Spleen (tissue), 11 donors: ENCODE measurements around the gene MINK1. TPM values are rescaled to one million over a fixed set of nuclear protein-coding genes. Genes with fewer than 3 reads are reported as not detected.

Experiments used
- DNase-seq: peaks from one replicate; pipeline ENCODE4 v3.0.0-alpha.2; 2020
- H3K27ac ChIP-seq, 8 donors: fragments of 200-600 bp; sonication (generic) in 7 of 8; 1 replicate in 4 of 8; 2 replicates in 4 of 8; pipeline versions ENCODE4 v1.5.0 to v1.8.0; 2016 to 2021; ENCODE audit warnings: inconsistent platforms in 4 of 8, mild to moderate bottlenecking in 4 of 8, moderate library complexity in 1 of 8
- H3K27me3 ChIP-seq, 7 donors: fragments of 200-600 bp; sonication (generic) in 6 of 7; replicated peaks in 1 of 7; 1 replicate in 4 of 7; 2 replicates in 3 of 7; pipeline versions ENCODE4 v1.5.0 to v1.8.0; 2016 to 2021; ENCODE audit warnings: inconsistent platforms in 3 of 7, mild to moderate bottlenecking in 1 of 7
- H3K36me3 ChIP-seq, 6 donors: fragments of 200-600 bp; sonication (generic) in 5 of 6; 1 replicate in 4 of 6; 2 replicates in 2 of 6; pipeline versions ENCODE4 v1.5.0 to v1.8.0; 2016 to 2021; ENCODE audit warnings: inconsistent platforms in 2 of 6
- H3K4me1 ChIP-seq, 6 donors: fragments of 200-600 bp; sonication (generic) in 5 of 6; 1 replicate in 3 of 6; 2 replicates in 3 of 6; pipeline versions ENCODE4 v1.5.0 to v1.8.0; 2016 to 2021; ENCODE audit warnings: inconsistent platforms in 3 of 6
- H3K4me3 ChIP-seq, 8 donors: fragments of 200-600 bp; sonication (generic) in 7 of 8; 1 replicate in 4 of 8; 2 replicates in 4 of 8; pipeline versions ENCODE4 v1.5.0 to v1.8.0; 2016 to 2021; ENCODE audit warnings: inconsistent platforms in 4 of 8, mild to moderate bottlenecking in 4 of 8, moderate library complexity in 2 of 8
- H3K9me3 ChIP-seq, 8 donors: fragments of 200-600 bp; sonication (generic) in 7 of 8; 1 replicate in 4 of 8; 2 replicates in 4 of 8; pipeline versions ENCODE4 v1.5.0 to v1.8.0; 2016 to 2021; ENCODE audit warnings: inconsistent platforms in 4 of 8
- POLR2A ChIP-seq, 3 donors: fragments of 450-650 bp; IDR thresholded peaks; one replicate each; pipeline ENCODE4 v1.5.1; 2017; ENCODE audit warnings: antibody characterized with exemption in 3 of 3, mild to moderate bottlenecking in 1 of 3
- POLR2AphosphoS5 ChIP-seq, 3 donors: sonication (generic); formaldehyde crosslinking; IDR thresholded peaks; one replicate each; pipeline ENCODE4 v1.5.1; 2017; ENCODE audit warnings: antibody characterized with exemption in 3 of 3
- WGBS, 5 donors: extraction: QIAGEN DNeasy Blood & Tissue Kit in 3 of 5; methylation state at CpG; one replicate each; pipeline versions ENCODE4 v1.1.5 to v1.1.7; 2013 to 2018; 5-methylcytosine and 5-hydroxymethylcytosine counted together
- intact Hi-C: fragments of 100-400 bp; cut with DNase I; formaldehyde crosslinking; loops from one replicate; pipeline ENCODE4 v1.15.0; 2023; ENCODE audit warnings: low total_unique reads
- polyA plus RNA-seq, 3 donors: library from polyadenylated mRNA; stranded (reverse); fragments of 200-250 nt; gene quantifications; one replicate each; pipeline ENCODE4 v1.2.1, GENCODE V29; 2013
- total RNA-seq, 7 donors: library from RNA; depleted of rRNA in 3 of 7; stranded (reverse); fragments of >200 nt in 3 of 7; fragmentation: NEBNext Ultra II Directional in 4 of 7; extraction: Animal tissue kit (Norgen Biotek cat#: 25700) in 4 of 7; gene quantifications; one replicate each; pipeline versions ENCODE4 v1.1.0 to v1.2.1, GENCODE V29; 2016 to 2021
- TF ChIP-seq, protein P1 (sequence below), 11 experiments: fragments of 200-600 bp in 7 of 11; fragments of 450-650 bp in 4 of 11; sonication (generic) in 4 of 11; IDR thresholded peaks in 8 of 11; conservative IDR thresholded peaks in 3 of 11; 1 replicate in 7 of 11; 2 replicates in 4 of 11; pipeline versions ENCODE4 v1.4.0 to v1.8.0; 2016 to 2021; ENCODE audit warnings: antibody characterized with exemption in 11 of 11, inconsistent platforms in 4 of 11, mild to moderate bottlenecking in 1 of 11
- donor health status: healthy with polysubstance abuse.
- donor health status: DM: no; HTN: no; CAD: no; lungs with moderate emphysema.
- donor health status: DM: no; HTN: no; CAD: no.
- donor health status: Bipolar disorder and iron deficiency.
- donor health status: healthy.
- donor health status: DM: no; HTN: no; CAD: no.
- donor health status: DM: yes; HTN: yes; CAD: no.

MINK1 gene
- total and polyA plus RNA-seq, 10 donors = 15.9 to 129 (median 80.6) TPM

DNA sequence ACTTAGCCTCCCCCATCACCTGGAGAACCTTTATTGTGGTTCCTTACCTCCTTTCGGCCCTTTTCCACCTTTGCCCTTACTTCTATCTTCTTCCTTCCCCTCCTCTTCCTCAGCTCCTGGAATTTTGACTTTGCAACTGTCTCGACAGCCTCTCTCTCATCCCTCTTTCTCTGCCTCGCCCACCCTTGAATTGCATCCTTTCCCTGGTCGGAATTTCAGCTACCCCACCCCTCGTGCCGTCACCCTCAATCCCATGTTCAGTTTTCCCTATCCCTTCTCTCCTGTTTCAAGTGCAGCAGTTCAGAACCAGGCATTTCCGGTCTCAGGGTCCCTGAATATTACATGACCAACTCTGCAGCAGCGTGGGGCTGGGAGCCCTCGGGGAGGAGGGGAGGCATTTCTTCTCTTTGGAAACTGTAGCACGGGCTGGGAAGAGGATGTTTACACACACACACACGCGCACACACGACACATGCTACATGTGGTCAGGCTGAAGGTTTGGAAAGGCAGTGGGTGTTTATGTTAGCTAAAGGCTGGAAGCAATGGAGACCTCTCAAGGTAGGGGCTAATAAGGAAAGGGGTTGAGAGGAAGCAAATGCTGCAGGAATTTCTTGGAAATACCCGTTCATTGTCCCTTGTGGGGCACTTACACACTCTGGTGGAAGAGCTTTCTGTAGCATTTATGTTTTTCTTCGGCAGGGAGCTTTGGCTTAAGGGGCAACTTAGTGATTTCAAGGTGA is 971 bp downstream of the MINK1 start:
- TF ChIP-seq, protein P1, sequence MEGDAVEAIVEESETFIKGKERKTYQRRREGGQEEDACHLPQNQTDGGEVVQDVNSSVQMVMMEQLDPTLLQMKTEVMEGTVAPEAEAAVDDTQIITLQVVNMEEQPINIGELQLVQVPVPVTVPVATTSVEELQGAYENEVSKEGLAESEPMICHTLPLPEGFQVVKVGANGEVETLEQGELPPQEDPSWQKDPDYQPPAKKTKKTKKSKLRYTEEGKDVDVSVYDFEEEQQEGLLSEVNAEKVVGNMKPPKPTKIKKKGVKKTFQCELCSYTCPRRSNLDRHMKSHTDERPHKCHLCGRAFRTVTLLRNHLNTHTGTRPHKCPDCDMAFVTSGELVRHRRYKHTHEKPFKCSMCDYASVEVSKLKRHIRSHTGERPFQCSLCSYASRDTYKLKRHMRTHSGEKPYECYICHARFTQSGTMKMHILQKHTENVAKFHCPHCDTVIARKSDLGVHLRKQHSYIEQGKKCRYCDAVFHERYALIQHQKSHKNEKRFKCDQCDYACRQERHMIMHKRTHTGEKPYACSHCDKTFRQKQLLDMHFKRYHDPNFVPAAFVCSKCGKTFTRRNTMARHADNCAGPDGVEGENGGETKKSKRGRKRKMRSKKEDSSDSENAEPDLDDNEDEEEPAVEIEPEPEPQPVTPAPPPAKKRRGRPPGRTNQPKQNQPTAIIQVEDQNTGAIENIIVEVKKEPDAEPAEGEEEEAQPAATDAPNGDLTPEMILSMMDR (IDR thresholded peaks at IDR 0.05 in 8 of 11, conservative IDR thresholded peaks at IDR 0.05 in 3 of 11) = no peak
- TF ChIP-seq POLR2AphosphoS5 (IDR thresholded peaks at IDR 0.05) (no peak), POLR2A (IDR thresholded peaks at IDR 0.05) (no peak)
- intact Hi-C loops = no loop called here
- Histone ChIP-seq H3K4me1 (peaks cover 28 to 58% (median 41%) of the 10 kb centered on the region in 6 donors), H3K9me3 (no peaks in the 10 kb centered on the region), H3K4me3 (peak overlapping the region; percentile 59 to 97 (median 94)), H3K27me3 (no peaks in the 10 kb centered on the region), H3K36me3 (peaks cover 0 to 19% (median 8%) of the 10 kb centered on the region in 6 donors), H3K27ac (peak overlapping the region; percentile 82 to 96 (median 92))
- DNase-seq = no peak
- WGBS, 5 donors = 6 to 12% (median 10%) methylated on average over 15 of the region's 15 CpGs

DNA sequence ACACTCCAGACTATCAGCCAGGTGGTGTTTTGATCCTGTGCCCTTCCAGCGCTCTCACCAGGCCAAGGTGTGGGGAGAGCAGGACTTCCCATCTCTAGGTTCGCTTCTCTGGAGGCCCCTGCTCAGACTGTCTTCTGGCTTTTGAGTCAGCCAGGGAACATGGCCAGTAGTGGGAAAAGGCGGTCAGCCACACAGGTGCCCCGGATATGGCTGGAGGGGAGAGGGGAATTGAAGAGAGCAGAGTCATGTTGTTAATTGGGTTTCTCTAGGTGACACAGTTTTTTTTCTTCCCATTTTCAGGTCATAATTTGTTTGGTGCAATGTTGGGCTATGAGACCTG is 1.5 kb downstream of the MINK1 start:
- Histone ChIP-seq H3K4me3 (peak overlapping the region in 5 of 8 donors; percentile 89 to 97 (median 96)), H3K36me3 (peaks cover 0 to 22% (median 8%) of the 10 kb centered on the region in 6 donors), H3K27me3 (no peaks in the 10 kb centered on the region), H3K27ac (peak overlapping the region in 5 of 8 donors; percentile 92 to 96 (median 93)), H3K9me3 (no peaks in the 10 kb centered on the region), H3K4me1 (peaks cover 28 to 62% (median 41%) of the 10 kb centered on the region in 6 donors)
- 79 to 89% (median 86%) methylated on average over 4 of the region's 4 CpGs for WGBS, 5 donors
- TF ChIP-seq POLR2AphosphoS5 (IDR thresholded peaks at IDR 0.05) (no peak), POLR2A (IDR thresholded peaks at IDR 0.05) (no peak)
- TF ChIP-seq, protein P1 (IDR thresholded peaks at IDR 0.05 in 8 of 11, conservative IDR thresholded peaks at IDR 0.05 in 3 of 11) = no peak
- intact Hi-C loops = no loop called here
- no peak for DNase-seq

DNA sequence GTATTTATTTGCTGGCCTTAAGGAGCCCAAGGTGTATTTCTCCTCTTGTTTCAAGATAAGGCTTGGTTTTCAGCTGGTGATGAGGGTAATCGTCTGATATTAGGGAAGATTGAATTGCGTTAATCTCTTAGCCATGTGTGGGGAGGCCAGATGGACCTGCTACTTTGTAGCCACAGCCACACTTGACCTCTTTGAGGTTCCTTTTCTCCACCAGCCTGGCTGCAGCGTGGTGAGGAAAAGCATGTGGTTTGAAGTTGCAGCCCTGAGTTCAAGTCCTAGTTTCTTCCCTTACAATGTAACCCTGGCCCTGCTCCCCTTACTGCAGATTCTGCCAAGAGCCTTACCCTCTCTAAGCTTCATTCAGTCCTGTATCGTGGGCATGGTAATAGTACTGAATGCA is 3.1 kb downstream of the MINK1 start:
- H3K4me1 ChIP-seq = peaks cover 28 to 76% (median 45%) of the 10 kb centered on the region in 6 donors
- intact Hi-C loops = no loop called here
- H3K4me3 ChIP-seq = peak overlapping the region in 1 of 8 donors; percentile 96
- H3K36me3 ChIP-seq = peaks cover 0 to 22% (median 8%) of the 10 kb centered on the region in 6 donors
- no peaks in the 10 kb centered on the region for H3K27me3 ChIP-seq
- no peaks in the 10 kb centered on the region for H3K9me3 ChIP-seq
- WGBS, 5 donors = 66 to 79% (median 77%) methylated on average over 4 of the region's 4 CpGs
- peak overlapping the region in 2 of 8 donors; percentile 94 to 96 for H3K27ac ChIP-seq
- TF ChIP-seq POLR2AphosphoS5 (IDR thresholded peaks at IDR 0.05) (no peak), POLR2A (IDR thresholded peaks at IDR 0.05) (no peak)
- TF ChIP-seq, protein P1 (IDR thresholded peaks at IDR 0.05 in 8 of 11, conservative IDR thresholded peaks at IDR 0.05 in 3 of 11) = no peak
- no peak for DNase-seq

DNA sequence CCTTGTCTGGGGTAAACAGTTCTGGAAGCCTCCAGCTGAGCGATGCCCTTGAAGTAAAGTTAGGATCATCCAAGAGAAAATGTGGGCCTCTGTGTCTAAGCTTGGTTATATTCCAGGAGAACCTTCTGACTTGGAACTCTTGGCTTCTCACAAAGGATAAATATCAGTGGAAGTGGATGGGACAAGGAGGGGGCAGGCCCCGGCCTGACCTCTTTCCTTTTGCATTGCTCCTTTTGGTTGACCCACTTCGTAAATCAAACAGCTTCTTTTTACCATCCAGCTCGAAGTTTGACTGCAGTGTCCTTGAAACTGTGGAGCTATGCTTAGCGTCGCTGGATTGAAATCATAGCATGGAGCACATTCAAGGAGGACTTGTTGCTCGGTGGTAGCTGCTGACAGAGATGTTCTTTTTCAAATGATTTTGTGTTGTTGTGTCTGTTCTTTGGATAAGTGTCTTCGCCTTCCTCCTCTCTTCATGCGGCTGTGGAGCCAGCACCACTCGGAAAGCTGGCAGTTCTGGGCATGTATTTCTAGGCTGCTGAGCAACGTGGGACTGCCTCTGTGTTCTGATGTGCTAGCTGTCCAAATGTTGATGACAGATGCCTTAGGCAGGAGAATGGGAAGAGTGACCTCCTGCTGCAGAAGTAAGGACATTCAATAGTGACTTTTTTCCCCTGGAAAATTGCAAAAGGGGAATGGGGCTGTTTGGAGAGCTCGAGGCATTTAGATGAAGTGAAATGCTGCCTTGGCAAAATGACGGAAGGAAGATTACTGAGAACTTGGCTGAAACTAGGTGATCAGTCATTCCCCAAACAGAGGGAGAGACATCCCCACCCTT is 4.5 kb downstream of the MINK1 start:
- intact Hi-C loops = no loop called here

More for the DNA sequence above, 4.5 kb downstream of the MINK1 start:
- peaks cover 0 to 22% (median 8%) of the 10 kb centered on the region in 6 donors for H3K36me3 ChIP-seq
- no peak for TF ChIP-seq POLR2AphosphoS5 (IDR thresholded peaks at IDR 0.05)
- no peak for TF ChIP-seq POLR2A (IDR thresholded peaks at IDR 0.05)
- TF ChIP-seq, protein P1 (IDR thresholded peaks at IDR 0.05 in 8 of 11, conservative IDR thresholded peaks at IDR 0.05 in 3 of 11) = no peak
- H3K4me1 ChIP-seq = peaks cover 28 to 90% (median 48%) of the 10 kb centered on the region in 6 donors
- WGBS, 5 donors = 78 to 87% (median 83%) methylated on average over 13 of the region's 13 CpGs
- no peak overlapping the region for H3K27ac ChIP-seq
- DNase-seq = no peak
- no peaks in the 10 kb centered on the region for H3K9me3 ChIP-seq
- H3K27me3 ChIP-seq = no peaks in the 10 kb centered on the region
- no peak overlapping the region for H3K4me3 ChIP-seq
